HEK293 (cell line): ENCODE data around the gene CCDC77.

Source experiments
- KLF1 ChIP-seq: fragments of 450-650 bp; formaldehyde crosslinking; IDR thresholded peaks from 2 replicates; pipeline ENCODE4 v1.5.1; 2016; ENCODE audit warnings: missing biosample characterization, missing genetic modification characterization
- SP2 ChIP-seq: fragments of 450-650 bp; formaldehyde crosslinking; IDR thresholded peaks from 2 replicates; pipeline ENCODE4 v1.5.1; 2016; ENCODE audit warnings: missing biosample characterization, missing genetic modification characterization

- TF ChIP-seq KLF1 (tag by site-specific recombination) (no peak), SP2 (tag by site-specific recombination) (no peak)
These were observed 33.5 kb upstream of the CCDC77 start for GRCh38 chr12:367972-368371.
